GM23338 (cell line): ENCODE results near the gene PXDN.

Source experiments
- EZH2phosphoT487 ChIP-seq: fragments of 200-600 bp; sonication (generic); IDR thresholded peaks from one replicate; pipeline ENCODE4 v1.8.1; 2018; ENCODE audit warnings: antibody characterized with exemption; ENCODE audit not compliant: unreplicated experiment
- POLR2AphosphoS5 ChIP-seq: IDR thresholded peaks from 2 replicates; pipeline ENCODE4 v1.6.1; 2016; ENCODE audit warnings: antibody characterized with exemption, low read depth
- STAT1 ChIP-seq: IDR thresholded peaks from one replicate; pipeline ENCODE4 v1.6.1; 2016; ENCODE audit warnings: antibody characterized with exemption; ENCODE audit not compliant: unreplicated experiment
- TF ChIP-seq, protein P1 (sequence below), 2 experiments: fragments of 200-600 bp in 1 of 2; sonication (generic) in 1 of 2; conservative IDR thresholded peaks; 2 replicates each; pipeline versions ENCODE4 v1.5.1 to v1.6.1; 2016 to 2017; ENCODE audit warnings: antibody characterized with exemption in 2 of 2, low read depth in 2 of 2, mild to moderate bottlenecking in 2 of 2, moderate library complexity in 1 of 2

- TF ChIP-seq, protein P1, sequence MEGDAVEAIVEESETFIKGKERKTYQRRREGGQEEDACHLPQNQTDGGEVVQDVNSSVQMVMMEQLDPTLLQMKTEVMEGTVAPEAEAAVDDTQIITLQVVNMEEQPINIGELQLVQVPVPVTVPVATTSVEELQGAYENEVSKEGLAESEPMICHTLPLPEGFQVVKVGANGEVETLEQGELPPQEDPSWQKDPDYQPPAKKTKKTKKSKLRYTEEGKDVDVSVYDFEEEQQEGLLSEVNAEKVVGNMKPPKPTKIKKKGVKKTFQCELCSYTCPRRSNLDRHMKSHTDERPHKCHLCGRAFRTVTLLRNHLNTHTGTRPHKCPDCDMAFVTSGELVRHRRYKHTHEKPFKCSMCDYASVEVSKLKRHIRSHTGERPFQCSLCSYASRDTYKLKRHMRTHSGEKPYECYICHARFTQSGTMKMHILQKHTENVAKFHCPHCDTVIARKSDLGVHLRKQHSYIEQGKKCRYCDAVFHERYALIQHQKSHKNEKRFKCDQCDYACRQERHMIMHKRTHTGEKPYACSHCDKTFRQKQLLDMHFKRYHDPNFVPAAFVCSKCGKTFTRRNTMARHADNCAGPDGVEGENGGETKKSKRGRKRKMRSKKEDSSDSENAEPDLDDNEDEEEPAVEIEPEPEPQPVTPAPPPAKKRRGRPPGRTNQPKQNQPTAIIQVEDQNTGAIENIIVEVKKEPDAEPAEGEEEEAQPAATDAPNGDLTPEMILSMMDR (conservative IDR thresholded peaks at IDR 0.05; ENCODE audit: low read depth in 2 of 2) = no peak
- TF ChIP-seq EZH2phosphoT487 (no peak), STAT1 (no peak), POLR2AphosphoS5 (no peak)
Measured at GRCh38 chr2:1593371-1594122, 150.8 kb downstream of the PXDN start.
